ENCODE data around the gene OR2F2. TPM values are rescaled to one million over a fixed set of nuclear protein-coding genes. Genes with fewer than 3 reads are reported as not detected.

Gene OR2F2
- polyA plus RNA-seq, 6 donors from 2014 or later, result not detected

- Mint-ChIP-seq H3K36me3 (no peaks in the 10 kb centered on the region), H3K27ac (peak overlapping the region in 1 of 6 donors; percentile 45), H3K4me1 (no peaks in the 10 kb centered on the region), H3K9me3 (peaks cover 0 to 6% (median 0%) of the 10 kb centered on the region in 7 donors), H3K4me3 (no peak overlapping the region), H3K27me3 (peaks cover under 1 to 7% (median 5%) of the 10 kb centered on the region in 3 donors)
- ATAC-seq (ENCODE audit: low read depth in 2 of 2), result no peak
- DNase-seq, result no peak
Observed at GRCh38 chr7:143973870-143974416, 38.9 kb downstream of the OR2F2 start.

DNA sequence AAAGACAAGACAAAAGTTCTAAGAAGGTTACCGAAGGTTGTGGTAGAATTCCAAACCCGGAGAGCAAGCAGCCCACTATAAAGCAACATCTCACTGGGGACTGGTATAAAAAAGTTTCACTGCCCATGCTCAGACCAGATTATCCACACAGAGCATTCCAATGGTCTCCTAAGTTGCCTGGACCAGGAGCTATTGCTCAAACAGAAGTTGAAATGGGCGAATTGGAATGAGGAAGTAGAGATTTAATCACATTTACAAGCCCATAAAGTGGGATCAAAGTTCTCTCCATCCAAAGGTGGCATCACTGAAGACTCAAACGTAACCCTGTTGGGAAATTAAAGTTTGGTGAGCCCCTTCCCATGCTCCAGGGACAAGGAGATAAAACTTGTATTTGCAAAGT, 39.4 kb downstream of the OR2F2 start:
- H3K9me3 Mint-ChIP-seq, result peaks cover 0 to 6% (median 0%) of the 10 kb centered on the region in 7 donors
- peaks cover 0 to 7% (median 4%) of the 10 kb centered on the region in 3 donors for H3K27me3 Mint-ChIP-seq
- ATAC-seq (ENCODE audit: low read depth in 2 of 2) (no peak), DNase-seq (no peak)
- H3K4me1 Mint-ChIP-seq, result no peaks in the 10 kb centered on the region
- no peak overlapping the region for H3K4me3 Mint-ChIP-seq
- H3K27ac Mint-ChIP-seq, result no peak overlapping the region
- no peaks in the 10 kb centered on the region for H3K36me3 Mint-ChIP-seq

DNA sequence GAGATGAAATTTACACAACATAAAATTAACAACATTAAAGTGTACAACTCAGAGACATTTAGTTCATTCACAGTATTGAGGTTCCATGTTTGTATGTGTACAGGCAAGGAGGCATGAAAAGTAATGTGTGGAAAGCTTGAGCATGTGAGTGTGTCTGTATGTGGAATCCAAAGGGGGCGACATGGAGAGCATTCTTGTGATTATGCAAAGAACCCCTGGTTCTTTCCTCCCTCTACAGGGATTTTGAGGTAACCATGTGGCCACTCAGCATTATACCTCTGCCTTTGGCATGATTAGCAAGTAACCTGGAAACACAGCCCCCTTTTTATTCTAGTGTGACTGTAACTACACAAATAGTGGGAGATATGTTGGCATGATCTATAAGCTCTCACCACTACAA, 40.6 kb downstream of the OR2F2 start:
- H3K4me3 Mint-ChIP-seq, result no peak overlapping the region
- peaks cover 0 to 7% (median 0%) of the 10 kb centered on the region in 3 donors for H3K27me3 Mint-ChIP-seq
- peaks cover 0 to 6% (median 0%) of the 10 kb centered on the region in 7 donors for H3K9me3 Mint-ChIP-seq
- ATAC-seq (ENCODE audit: low read depth in 2 of 2), result no peak
- no peaks in the 10 kb centered on the region for H3K4me1 Mint-ChIP-seq
- no peak for DNase-seq
- H3K36me3 Mint-ChIP-seq, result no peaks in the 10 kb centered on the region
- H3K27ac Mint-ChIP-seq, result no peak overlapping the region

GRCh38 chr7:143978585-143978984, 43.6 kb downstream of the OR2F2 start:
- H3K27me3 Mint-ChIP-seq, result no peaks in the 10 kb centered on the region
- no peak for ATAC-seq (ENCODE audit: low read depth in 2 of 2)
- no peak overlapping the region for H3K27ac Mint-ChIP-seq
- H3K4me1 Mint-ChIP-seq, result no peaks in the 10 kb centered on the region
- peaks cover 0 to 10% (median 0%) of the 10 kb centered on the region in 7 donors for H3K9me3 Mint-ChIP-seq
- no peak for DNase-seq
- no peaks in the 10 kb centered on the region for H3K36me3 Mint-ChIP-seq
- no peak overlapping the region for H3K4me3 Mint-ChIP-seq

- H3K9me3 Mint-ChIP-seq, result peaks cover 0 to 10% (median 0%) of the 10 kb centered on the region in 7 donors
- H3K4me1 Mint-ChIP-seq, result no peaks in the 10 kb centered on the region
- DNase-seq (no peak), ATAC-seq (ENCODE audit: low read depth in 2 of 2) (no peak)
- H3K27ac Mint-ChIP-seq, result no peak overlapping the region
- no peaks in the 10 kb centered on the region for H3K36me3 Mint-ChIP-seq
- H3K27me3 Mint-ChIP-seq, result no peaks in the 10 kb centered on the region
- no peak overlapping the region for H3K4me3 Mint-ChIP-seq
Observed at GRCh38 chr7:143979359-143979758, 44.3 kb downstream of the OR2F2 start.

DNA sequence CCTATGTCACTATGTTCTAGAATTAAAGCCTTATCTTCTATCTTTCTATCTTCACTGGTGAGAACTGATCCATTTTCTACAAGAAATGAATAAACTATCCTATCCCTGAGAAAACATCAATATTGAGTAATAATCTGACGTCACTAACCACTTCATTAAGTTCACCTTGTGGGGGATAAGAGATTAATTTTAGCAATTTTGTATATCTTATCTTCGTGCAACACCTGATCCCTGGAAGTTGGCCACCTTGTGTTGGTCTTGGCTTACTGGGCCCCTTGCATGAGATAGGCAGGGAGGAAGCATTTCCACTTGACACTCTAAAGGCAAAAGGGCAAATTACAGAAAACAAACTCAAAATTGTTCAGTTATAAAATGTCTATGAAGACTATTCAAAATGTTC, 45.0 kb downstream of the OR2F2 start:
- peaks cover 0 to 10% (median 0%) of the 10 kb centered on the region in 7 donors for H3K9me3 Mint-ChIP-seq

DNA sequence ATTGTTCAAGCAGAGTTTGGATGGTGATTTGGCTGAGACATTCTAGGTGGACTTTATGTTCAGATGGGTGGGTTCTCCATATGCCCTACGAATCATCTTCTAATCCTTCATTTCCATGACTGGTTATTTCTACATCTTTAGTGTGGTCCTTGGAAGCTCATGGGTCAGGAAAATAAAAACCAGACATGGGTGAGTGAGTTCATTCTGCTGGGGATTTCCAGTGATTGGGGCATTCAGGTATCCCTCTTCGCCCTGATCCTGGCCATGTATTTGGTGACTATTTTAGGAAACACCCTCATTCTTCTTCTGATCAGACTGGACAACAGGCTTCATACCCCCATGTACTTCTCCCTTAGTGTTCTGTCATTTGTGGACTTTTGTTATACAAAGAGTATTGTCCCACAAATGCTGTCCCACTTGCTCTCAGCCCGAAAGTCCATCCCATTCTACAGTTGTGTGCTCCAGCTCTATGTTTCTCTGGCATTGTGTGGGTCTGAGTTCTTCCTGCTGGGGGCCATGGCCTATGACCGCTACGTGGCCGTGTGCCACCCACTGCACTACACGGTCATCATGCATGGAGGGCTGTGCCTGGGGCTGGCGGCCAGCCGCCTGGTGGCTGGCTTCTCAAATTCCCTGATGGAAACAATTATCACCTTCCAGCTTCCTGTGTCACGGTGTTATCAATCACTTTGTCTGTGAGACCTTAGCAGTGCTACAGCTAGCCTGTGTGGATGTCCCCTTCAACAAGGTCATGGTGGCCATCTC, 45.9 kb downstream of the OR2F2 start:
- ATAC-seq (ENCODE audit: low read depth in 2 of 2) (no peak), DNase-seq (no peak)
- Mint-ChIP-seq H3K9me3 (peaks cover 0 to 10% (median 0%) of the 10 kb centered on the region in 7 donors), H3K36me3 (no peaks in the 10 kb centered on the region), H3K27me3 (no peaks in the 10 kb centered on the region), H3K4me3 (no peak overlapping the region), H3K27ac (no peak overlapping the region), H3K4me1 (no peaks in the 10 kb centered on the region)

More for the DNA sequence above, 45.0 kb downstream of the OR2F2 start:
- H3K4me3 Mint-ChIP-seq, result no peak overlapping the region
- ATAC-seq (ENCODE audit: low read depth in 2 of 2) (no peak), DNase-seq (no peak)
- no peaks in the 10 kb centered on the region for H3K27me3 Mint-ChIP-seq
- H3K36me3 Mint-ChIP-seq, result no peaks in the 10 kb centered on the region
- no peaks in the 10 kb centered on the region for H3K4me1 Mint-ChIP-seq
- no peak overlapping the region for H3K27ac Mint-ChIP-seq

DNA sequence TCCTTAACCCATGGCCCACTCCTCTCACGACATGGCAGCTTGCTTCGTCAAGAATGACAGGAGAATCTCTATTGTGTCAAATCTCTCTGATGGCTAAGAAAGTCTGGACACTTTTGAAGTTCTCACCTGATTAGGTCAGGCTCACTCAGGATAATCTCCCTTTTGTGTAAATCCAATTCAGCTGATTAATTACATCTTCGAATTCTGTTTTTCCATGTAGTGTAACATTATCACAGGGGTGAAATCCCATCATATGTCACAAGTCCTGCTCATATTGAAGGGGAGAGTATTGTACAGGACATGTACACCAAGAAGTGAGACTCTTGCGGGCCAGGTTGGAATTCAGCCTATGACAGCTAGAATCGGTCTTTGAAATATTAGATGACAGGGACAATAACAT, 48.9 kb downstream of the OR2F2 start:
- Mint-ChIP-seq H3K4me1 (no peaks in the 10 kb centered on the region), H3K27me3 (no peaks in the 10 kb centered on the region), H3K36me3 (no peaks in the 10 kb centered on the region), H3K4me3 (no peak overlapping the region), H3K9me3 (peaks cover 0 to 10% (median 2%) of the 10 kb centered on the region in 7 donors), H3K27ac (no peak overlapping the region)
- DNase-seq (no peak), ATAC-seq (ENCODE audit: low read depth in 2 of 2) (no peak)

Other genes with a start within 250 kb of the OR2F2 start
- under 1 TPM in 1 of 6 donors, not detected in 5; 0.32 TPM for gene CTAGE6, start 177.5 kb upstream of the OR2F2 start, polyA plus RNA-seq (ENCODE audit: low read depth in 6 of 6)
- gene TCAF1, start 33.1 kb upstream of the OR2F2 start, polyA plus RNA-seq (ENCODE audit: low read depth in 6 of 6), result 10 to 100 TPM in 1 of 6 donors, 1 to 10 TPM in 5; 6.3 to 16.9 (median 8.5) TPM
- not detected for gene OR2F1, start 19.6 kb downstream of the OR2F2 start, polyA plus RNA-seq (ENCODE audit: low read depth in 6 of 6)
- not detected for gene OR6B1, start 65.1 kb downstream of the OR2F2 start, polyA plus RNA-seq (ENCODE audit: low read depth in 6 of 6)
- gene OR2A5, start 113.7 kb downstream of the OR2F2 start, polyA plus RNA-seq (ENCODE audit: low read depth in 6 of 6), result not detected
- gene OR2A25, start 134.6 kb downstream of the OR2F2 start, polyA plus RNA-seq (ENCODE audit: low read depth in 6 of 6), result not detected
- not detected for gene OR2A12, start 151.0 kb downstream of the OR2F2 start, polyA plus RNA-seq (ENCODE audit: low read depth in 6 of 6)
- gene OR2A2, start 174.3 kb downstream of the OR2F2 start, polyA plus RNA-seq (ENCODE audit: low read depth in 6 of 6), result not detected
- gene OR2A14, start 187.9 kb downstream of the OR2F2 start, polyA plus RNA-seq (ENCODE audit: low read depth in 6 of 6), result not detected
- under 1 TPM in 1 of 6 donors, not detected in 5; 0.13 TPM for gene CTAGE4, start 248.2 kb downstream of the OR2F2 start, polyA plus RNA-seq (ENCODE audit: low read depth in 6 of 6)